ENCODE results near the gene CYP27C1.

- TF ChIP-seq HOXB5 (CRISPR knock-in tag; IDR thresholded peaks at IDR 0.05) (no peak), CTCF (IDR thresholded peaks at IDR 0.05) (no peak), REST (IDR thresholded peaks at IDR 0.05) (no peak), POLR2A (IDR thresholded peaks at IDR 0.05; ENCODE audit: low read length) (no peak), BHLHE40 (IDR thresholded peaks at IDR 0.05; ENCODE audit: low read depth, low read length) (no peak), RFX5 (IDR thresholded peaks at IDR 0.05) (no peak)
These were observed 13.6 kb upstream of the CYP27C1 start for GRCh38 chr2:127233710-127234109.
